Pancreas (tissue), 10 donors: ENCODE results near the gene ITGB2. TPM values are rescaled to one million over a fixed set of nuclear protein-coding genes. Genes with fewer than 3 reads are reported as not detected.
A peak's percentile ranks its signal among the peaks of the same experiment; 100 is the strongest.

Experiments
- ATAC-seq, 4 donors: fragments of 200-7000 bp; cut with Tn5 transposase; one replicate each; pipeline versions ENCODE4 v1.8.0 to v1.9.1; 2020; ENCODE audit warnings: mild to moderate bottlenecking in 4 of 4, moderate library complexity in 4 of 4
- DNase-seq, 6 donors: peaks; one replicate each; pipeline ENCODE4 v3.0.0-alpha.2; 2020
- FAIRE-seq: peaks from 2 replicates; lab custom pipeline; 2012; peaks lifted over from hg19 to GRCh38; lab: Jason Lieb, UNC
- H3K27ac ChIP-seq, 4 donors: fragments of 200-600 bp; sonication (generic); 1 replicate in 3 of 4; 2 replicates in 1 of 4; pipeline versions ENCODE4 v1.5.0 to v1.8.0; 2020
- H3K27me3 ChIP-seq, 4 donors: fragments of 200-600 bp; one replicate each; pipeline ENCODE4 v1.8.0; 2021
- H3K36me3 ChIP-seq, 3 donors: fragments of 200-600 bp; sonication (generic) in 1 of 3; one replicate each; pipeline versions ENCODE4 v1.5.0 to v1.8.0; 2020 to 2021
- H3K4me1 ChIP-seq, 3 donors: fragments of 200-600 bp; one replicate each; pipeline ENCODE4 v1.8.0; 2021
- H3K4me3 ChIP-seq, 4 donors: fragments of 200-600 bp; sonication (generic) in 2 of 4; one replicate each; pipeline versions ENCODE4 v1.5.0 to v1.8.0; 2020 to 2021
- H3K9me3 ChIP-seq, 4 donors: fragments of 200-600 bp; one replicate each; pipeline ENCODE4 v1.8.0; 2021
- CTCF ChIP-seq, 4 donors: fragments of 200-600 bp; sonication (generic) in 3 of 4; IDR thresholded peaks; one replicate each; pipeline versions ENCODE4 v1.5.0 to v1.8.0; 2021; ENCODE audit warnings: antibody characterized with exemption in 4 of 4
- WGBS, 2 donors: extraction: QIAGEN DNeasy Blood & Tissue Kit; methylation state at CpG; one replicate each; pipeline ENCODE4 v1.1.7; 2013; 5-methylcytosine and 5-hydroxymethylcytosine counted together
- intact Hi-C, 3 donors: fragments of 100-400 bp; cut with DNase I; formaldehyde crosslinking; loops; one replicate each; pipeline versions ENCODE4 v1.11.1 to v1.14.2; 2022
- polyA plus RNA-seq, 2 donors: library from polyadenylated mRNA; stranded (reverse); fragments of 200-250 nt; gene quantifications; one replicate each; pipeline ENCODE4 v1.2.3, GENCODE V29; 2013
- total RNA-seq, 6 donors: library from RNA; stranded (reverse); fragmentation: NEBNext Ultra II Directional in 4 of 6; extraction: Animal tissue kit (Norgen Biotek cat#: 25700) in 4 of 6; gene quantifications; one replicate each; pipeline versions ENCODE4 v1.2.1 to v1.2.4, GENCODE V29; 2021 to 2023
- donor health status: healthy with polysubstance abuse.
- donor health status: DM: no; HTN: no; CAD: no; lungs with moderate emphysema.
- donor health status: DM: no; HTN: no; CAD: no.
- donor health status: control.
- donor health status: control.
- donor health status: Bipolar disorder and iron deficiency.
- donor health status: DM: yes; HTN: yes; CAD: no.
- donor health status: DM: no; HTN: no; CAD: no.
- donor health status: DM: no; HTN: no; CAD: no.
- donor health status: DM: yes; HTN: yes; CAD: no.

Gene ITGB2
- total and polyA plus RNA-seq, 8 donors: 1.1 to 88.0 (median 11.6) TPM

DNA sequence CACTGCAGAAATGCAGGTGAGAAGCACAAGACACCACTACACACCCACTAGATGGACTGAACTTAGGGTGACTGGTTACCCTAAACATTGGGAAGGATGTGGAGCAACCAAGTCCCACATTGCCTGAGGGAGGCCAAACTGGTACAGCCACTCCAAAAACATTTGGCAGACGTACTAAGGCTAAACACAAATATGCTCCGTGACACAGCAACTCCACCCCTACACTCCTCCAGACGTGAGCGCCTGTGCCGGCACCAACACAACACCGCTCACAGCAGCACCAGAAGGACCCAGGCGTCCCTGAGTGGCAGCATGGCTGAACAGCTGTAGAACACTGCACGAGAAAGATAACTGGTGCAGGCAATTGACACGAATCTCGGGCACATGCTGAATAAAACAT lies 61.9 kb downstream of the ITGB2 start:
- no peak for TF ChIP-seq CTCF (IDR thresholded peaks at IDR 0.05)
- Histone ChIP-seq H3K36me3 (peaks cover 0 to 35% (median 15%) of the 10 kb centered on the region in 3 donors), H3K27me3 (no peaks in the 10 kb centered on the region), H3K9me3 (no peaks in the 10 kb centered on the region), H3K27ac (no peak overlapping the region), H3K4me3 (no peak overlapping the region), H3K4me1 (no peaks in the 10 kb centered on the region)
- 75 to 80% methylated on average over 10 of the region's 10 CpGs for WGBS, 2 donors
- intact Hi-C loops: no loop called here
- FAIRE-seq (no peak), DNase-seq (no peak), ATAC-seq (no peak)

- 81 to 84% methylated on average over 15 of the region's 15 CpGs for WGBS, 2 donors
- no peak for FAIRE-seq
- ATAC-seq: no peak
- Histone ChIP-seq H3K4me1 (no peaks in the 10 kb centered on the region), H3K36me3 (peaks cover 0 to 38% (median 15%) of the 10 kb centered on the region in 3 donors), H3K27me3 (no peaks in the 10 kb centered on the region), H3K27ac (no peak overlapping the region), H3K9me3 (no peaks in the 10 kb centered on the region), H3K4me3 (no peak overlapping the region)
- intact Hi-C loops: no loop called here
- no peak for TF ChIP-seq CTCF (IDR thresholded peaks at IDR 0.05)
- peak in 1 of 6 donors; percentile 33 for DNase-seq
Measured at GRCh38 chr21:44858291-44858690, 62.4 kb downstream of the ITGB2 start.

GRCh38 chr21:44857127-44857892 lies 63.4 kb downstream of the ITGB2 start:
- FAIRE-seq (no peak), DNase-seq (peak in 1 of 6 donors; percentile 40), ATAC-seq (no peak)
- Histone ChIP-seq H3K4me3 (no peak overlapping the region), H3K9me3 (no peaks in the 10 kb centered on the region), H3K36me3 (peaks cover 0 to 42% (median 15%) of the 10 kb centered on the region in 3 donors), H3K4me1 (no peaks in the 10 kb centered on the region), H3K27ac (no peak overlapping the region), H3K27me3 (no peaks in the 10 kb centered on the region)
- TF ChIP-seq CTCF (IDR thresholded peaks at IDR 0.05): no peak
- intact Hi-C loops: no loop called here
- 87 to 91% methylated on average over 16 of the region's 16 CpGs for WGBS, 2 donors

- peak in 1 of 6 donors; percentile 46 for DNase-seq
- no peak for ATAC-seq
Measured at GRCh38 chr21:44856131-44856530, 64.6 kb downstream of the ITGB2 start.

More at GRCh38 chr21:44856131-44856530, 64.6 kb downstream of the ITGB2 start:
- H3K27ac ChIP-seq: no peak overlapping the region
- FAIRE-seq: no peak
- no peak for TF ChIP-seq CTCF (IDR thresholded peaks at IDR 0.05)
- H3K9me3 ChIP-seq: no peaks in the 10 kb centered on the region
- H3K4me3 ChIP-seq: no peak overlapping the region
- WGBS, 2 donors: 90 to 95% methylated on average over 17 of the region's 17 CpGs
- H3K27me3 ChIP-seq: no peaks in the 10 kb centered on the region
- no peaks in the 10 kb centered on the region for H3K4me1 ChIP-seq
- intact Hi-C loops: no loop called here
- peaks cover 0 to 48% (median 23%) of the 10 kb centered on the region in 3 donors for H3K36me3 ChIP-seq
